HepG2 (cell line): ENCODE data around the gene TRIM69. TPM values are rescaled to one million over a fixed set of nuclear protein-coding genes. Genes with fewer than 3 reads are reported as not detected.

Experiments
- ASH2L ChIP-seq: fragments of 300-600, 200-600 bp; sonication (generic); IDR thresholded peaks from 2 replicates; pipeline ENCODE4 v1.7.0; 2017; ENCODE audit warnings: low read depth, mild to moderate bottlenecking, moderate library complexity, mixed read lengths, low read length; ENCODE audit not compliant: insufficient read length
- DNMT3B ChIP-seq: conservative IDR thresholded peaks from 2 replicates; pipeline ENCODE4 v1.6.1; 2016; ENCODE audit warnings: missing biosample characterization, control low read depth
- NCOA5 ChIP-seq: sonication (generic); formaldehyde crosslinking; IDR thresholded peaks from 2 replicates; pipeline ENCODE4 v1.4.0; 2020; ENCODE audit warnings: missing genetic modification reagents
- NR2F1 ChIP-seq, 2 experiments: fragments of 450-650 bp in 1 of 2; formaldehyde crosslinking in 1 of 2; IDR thresholded peaks; 2 replicates each; pipeline versions ENCODE4 v1.5.0 to v1.6.1; 2016 to 2020; ENCODE audit warnings: mild to moderate bottlenecking in 1 of 2, missing compliant biosample characterization in 1 of 2, missing genetic modification reagents in 1 of 2, moderate library complexity in 1 of 2
- PHF8 ChIP-seq: sonication (generic); formaldehyde crosslinking; IDR thresholded peaks from 2 replicates; pipeline ENCODE4 v1.5.0; 2020; ENCODE audit warnings: missing genetic modification reagents
- RBFOX2 ChIP-seq: fragments of 200-400 bp; formaldehyde crosslinking; IDR thresholded peaks from 2 replicates; pipeline ENCODE4 v1.6.1; 2017; ENCODE audit warnings: low read depth, mild to moderate bottlenecking, low read length
- SNAPC2 ChIP-seq: sonication (generic); formaldehyde crosslinking; IDR thresholded peaks from 2 replicates; pipeline ENCODE4 v1.8.1; 2022; ENCODE audit warnings: mild to moderate bottlenecking, missing genetic modification reagents
- TAF15 ChIP-seq: fragments of 200-400 bp; formaldehyde crosslinking; IDR thresholded peaks from one replicate; pipeline ENCODE4 v1.6.1; 2018; ENCODE audit warnings: mild to moderate bottlenecking, low read depth, low read length; ENCODE audit not compliant: poor library complexity, severe bottlenecking
- ZNF264 ChIP-seq: sonication (generic); formaldehyde crosslinking; IDR thresholded peaks from 2 replicates; pipeline ENCODE4 v1.4.0; 2020; ENCODE audit warnings: missing genetic modification reagents
- ZNF335 ChIP-seq: sonication (generic); formaldehyde crosslinking; IDR thresholded peaks from 2 replicates; pipeline ENCODE4 v1.4.0; 2020; ENCODE audit warnings: missing genetic modification reagents
- ZNF407 ChIP-seq: sonication (generic); formaldehyde crosslinking; IDR thresholded peaks from one replicate; pipeline ENCODE4 v1.5.1; 2020; ENCODE audit warnings: mild to moderate bottlenecking, missing genetic modification reagents; ENCODE audit errors: not compliant biosample characterization
- ZNF513 ChIP-seq: sonication (generic); formaldehyde crosslinking; conservative IDR thresholded peaks from 2 replicates; pipeline ENCODE4 v1.5.0; 2020; ENCODE audit warnings: missing genetic modification reagents
- ZNF562 ChIP-seq: sonication (generic); formaldehyde crosslinking; IDR thresholded peaks from 2 replicates; pipeline ENCODE4 v1.8.0; 2022; ENCODE audit warnings: missing genetic modification reagents, borderline replicate concordance
- polyA plus RNA-seq, 8 experiments: library from polyadenylated mRNA; depleted of rRNA in 3 of 8; stranded (reverse) in 7 of 8; unstranded in 1 of 8; fragments of >200 nt; fragmentation: Illumina TruSeq in 4 of 8; extraction: Trizol in 4 of 8; gene quantifications; 2 replicates each; pipeline versions ENCODE4 v1.2.1 to v1.2.3, GENCODE V29; 2011 to 2016; ENCODE audit warnings: low read depth in 4 of 8, missing spikeins in 1 of 8, mixed read lengths in 1 of 8; ENCODE audit not compliant: insufficient read depth in 1 of 8
- total RNA-seq, 5 experiments: library from RNA; depleted of rRNA; stranded (reverse); fragments of >200 nt; fragmentation: Illumina TruSeq; extraction: Trizol; gene quantifications; 2 replicates each; pipeline ENCODE4 v1.2.3, GENCODE V29; 2016; ENCODE audit warnings: low read depth in 1 of 5
- TF ChIP-seq, protein P1 (sequence below): sonication (generic); formaldehyde crosslinking; IDR thresholded peaks from 2 replicates; pipeline ENCODE4 v1.8.0; 2022; ENCODE audit warnings: missing genetic modification reagents, low read depth, mild to moderate bottlenecking, borderline replicate concordance
- TF ChIP-seq, protein P2 (sequence below): sonication (generic); formaldehyde crosslinking; IDR thresholded peaks from 2 replicates; pipeline ENCODE4 v1.5.0; 2020; ENCODE audit warnings: missing genetic modification reagents
- TF ChIP-seq, protein P3 (sequence below): sonication (generic); formaldehyde crosslinking; IDR thresholded peaks from 2 replicates; pipeline ENCODE4 v1.8.0; 2022; ENCODE audit warnings: mild to moderate bottlenecking, missing genetic modification reagents, borderline replicate concordance

TRIM69 gene
- total and polyA plus RNA-seq, 2 of the 13 experiments (the other 11 are each of a cell fraction or from before 2014, with no cell fraction given), result 2.6 to 3.2 TPM

GRCh38 chr15:44711743-44712345 is 24.5 kb upstream of the TRIM69 start (continued):
- TF ChIP-seq PHF8 (CRISPR knock-in tag) (peak; percentile 13), ZNF264 (0 out of 2 replicates have a peak, but pooled peaks have one; percentile 6), ZNF562 (CRISPR knock-in tag) (no peak), NR2F1 (CRISPR knock-in tag; IDR thresholded peaks at IDR 0.05) (0 out of 4 replicates have a peak, but pooled peaks of 1 of the 2 experiments have one; percentile 17), RBFOX2 (peak; percentile 50), DNMT3B (CRISPR knock-in tag) (no peak), TAF15 (no peak), ASH2L (peak; percentile 4), SNAPC2 (CRISPR knock-in tag) (peak; percentile 85), ZNF513 (CRISPR knock-in tag) (no peak), NCOA5 (CRISPR knock-in tag) (no peak), ZNF335 (CRISPR knock-in tag) (no peak), ZNF407 (CRISPR knock-in tag) (peak; percentile 51)
- TF ChIP-seq, protein P1, sequence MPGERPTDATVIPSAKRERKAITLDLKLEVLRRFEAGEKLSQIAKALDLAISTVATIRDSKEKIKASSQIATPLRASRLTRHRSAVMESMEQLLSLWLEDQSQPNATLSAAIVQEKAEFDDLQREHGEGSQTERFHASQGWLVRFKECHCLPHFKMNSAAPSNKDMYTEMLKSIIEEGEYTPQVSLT, result no peak
- TF ChIP-seq, protein P2, sequence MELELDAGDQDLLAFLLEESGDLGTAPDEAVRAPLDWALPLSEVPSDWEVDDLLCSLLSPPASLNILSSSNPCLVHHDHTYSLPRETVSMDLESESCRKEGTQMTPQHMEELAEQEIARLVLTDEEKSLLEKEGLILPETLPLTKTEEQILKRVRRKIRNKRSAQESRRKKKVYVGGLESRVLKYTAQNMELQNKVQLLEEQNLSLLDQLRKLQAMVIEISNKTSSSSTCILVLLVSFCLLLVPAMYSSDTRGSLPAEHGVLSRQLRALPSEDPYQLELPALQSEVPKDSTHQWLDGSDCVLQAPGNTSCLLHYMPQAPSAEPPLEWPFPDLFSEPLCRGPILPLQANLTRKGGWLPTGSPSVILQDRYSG (CRISPR knock-in tag), result no peak
- TF ChIP-seq, protein P3, sequence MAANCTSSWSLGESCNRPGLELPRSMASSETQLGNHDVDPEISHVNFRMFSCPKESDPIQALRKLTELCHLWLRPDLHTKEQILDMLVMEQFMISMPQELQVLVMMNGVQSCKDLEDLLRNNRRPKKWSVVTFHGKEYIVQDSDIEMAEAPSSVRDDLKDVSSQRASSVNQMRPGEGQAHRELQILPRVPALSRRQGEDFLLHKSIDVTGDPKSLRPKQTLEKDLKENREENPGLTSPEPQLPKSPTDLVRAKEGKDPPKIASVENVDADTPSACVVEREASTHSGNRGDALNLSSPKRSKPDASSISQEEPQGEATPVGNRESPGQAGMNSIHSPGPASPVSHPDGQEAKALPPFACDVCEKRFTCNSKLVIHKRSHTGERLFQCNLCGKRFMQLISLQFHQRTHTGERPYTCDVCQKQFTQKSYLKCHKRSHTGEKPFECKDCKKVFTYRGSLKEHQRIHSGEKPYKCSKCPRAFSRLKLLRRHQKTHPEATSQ, result 0 out of 2 replicates have a peak, but pooled peaks have one; percentile 10
